ENCODE results near the gene ACBD6.

DNA sequence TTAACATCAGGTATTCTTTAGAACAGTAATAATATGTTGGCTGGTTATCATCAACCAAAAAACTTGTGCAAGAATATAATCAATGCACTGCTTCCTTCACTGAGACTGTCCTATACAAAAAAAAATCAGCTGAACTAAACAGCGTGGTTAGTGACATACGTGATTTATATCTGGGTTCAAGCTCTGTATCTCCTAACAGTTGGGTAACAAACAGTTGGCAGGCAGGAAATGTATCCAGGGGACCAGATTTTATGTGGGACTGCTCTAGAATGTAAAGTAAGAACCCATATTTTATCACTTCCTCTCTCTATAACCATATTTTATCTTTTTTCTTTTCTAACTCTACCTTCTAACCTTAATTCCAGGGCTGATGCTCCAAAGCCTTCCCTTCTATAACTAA lies 8.0 kb downstream of the ACBD6 start:
- TF ChIP-seq JUNB (IDR thresholded peaks at IDR 0.05; ENCODE audit: unreplicated experiment) (no peak), EZH2 (IDR thresholded peaks at IDR 0.05; ENCODE audit: low read depth, unreplicated experiment) (no peak), POLR2AphosphoS5 (IDR thresholded peaks at IDR 0.05; ENCODE audit: low read depth) (no peak), STAT1 (IDR thresholded peaks at IDR 0.05; ENCODE audit: unreplicated experiment) (no peak), EZH2phosphoT487 (IDR thresholded peaks at IDR 0.05; ENCODE audit: unreplicated experiment) (no peak)
- TF ChIP-seq, protein P1, sequence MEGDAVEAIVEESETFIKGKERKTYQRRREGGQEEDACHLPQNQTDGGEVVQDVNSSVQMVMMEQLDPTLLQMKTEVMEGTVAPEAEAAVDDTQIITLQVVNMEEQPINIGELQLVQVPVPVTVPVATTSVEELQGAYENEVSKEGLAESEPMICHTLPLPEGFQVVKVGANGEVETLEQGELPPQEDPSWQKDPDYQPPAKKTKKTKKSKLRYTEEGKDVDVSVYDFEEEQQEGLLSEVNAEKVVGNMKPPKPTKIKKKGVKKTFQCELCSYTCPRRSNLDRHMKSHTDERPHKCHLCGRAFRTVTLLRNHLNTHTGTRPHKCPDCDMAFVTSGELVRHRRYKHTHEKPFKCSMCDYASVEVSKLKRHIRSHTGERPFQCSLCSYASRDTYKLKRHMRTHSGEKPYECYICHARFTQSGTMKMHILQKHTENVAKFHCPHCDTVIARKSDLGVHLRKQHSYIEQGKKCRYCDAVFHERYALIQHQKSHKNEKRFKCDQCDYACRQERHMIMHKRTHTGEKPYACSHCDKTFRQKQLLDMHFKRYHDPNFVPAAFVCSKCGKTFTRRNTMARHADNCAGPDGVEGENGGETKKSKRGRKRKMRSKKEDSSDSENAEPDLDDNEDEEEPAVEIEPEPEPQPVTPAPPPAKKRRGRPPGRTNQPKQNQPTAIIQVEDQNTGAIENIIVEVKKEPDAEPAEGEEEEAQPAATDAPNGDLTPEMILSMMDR (conservative IDR thresholded peaks at IDR 0.05; ENCODE audit: low read depth in 2 of 2): no peak
- TF ChIP-seq, protein P2, sequence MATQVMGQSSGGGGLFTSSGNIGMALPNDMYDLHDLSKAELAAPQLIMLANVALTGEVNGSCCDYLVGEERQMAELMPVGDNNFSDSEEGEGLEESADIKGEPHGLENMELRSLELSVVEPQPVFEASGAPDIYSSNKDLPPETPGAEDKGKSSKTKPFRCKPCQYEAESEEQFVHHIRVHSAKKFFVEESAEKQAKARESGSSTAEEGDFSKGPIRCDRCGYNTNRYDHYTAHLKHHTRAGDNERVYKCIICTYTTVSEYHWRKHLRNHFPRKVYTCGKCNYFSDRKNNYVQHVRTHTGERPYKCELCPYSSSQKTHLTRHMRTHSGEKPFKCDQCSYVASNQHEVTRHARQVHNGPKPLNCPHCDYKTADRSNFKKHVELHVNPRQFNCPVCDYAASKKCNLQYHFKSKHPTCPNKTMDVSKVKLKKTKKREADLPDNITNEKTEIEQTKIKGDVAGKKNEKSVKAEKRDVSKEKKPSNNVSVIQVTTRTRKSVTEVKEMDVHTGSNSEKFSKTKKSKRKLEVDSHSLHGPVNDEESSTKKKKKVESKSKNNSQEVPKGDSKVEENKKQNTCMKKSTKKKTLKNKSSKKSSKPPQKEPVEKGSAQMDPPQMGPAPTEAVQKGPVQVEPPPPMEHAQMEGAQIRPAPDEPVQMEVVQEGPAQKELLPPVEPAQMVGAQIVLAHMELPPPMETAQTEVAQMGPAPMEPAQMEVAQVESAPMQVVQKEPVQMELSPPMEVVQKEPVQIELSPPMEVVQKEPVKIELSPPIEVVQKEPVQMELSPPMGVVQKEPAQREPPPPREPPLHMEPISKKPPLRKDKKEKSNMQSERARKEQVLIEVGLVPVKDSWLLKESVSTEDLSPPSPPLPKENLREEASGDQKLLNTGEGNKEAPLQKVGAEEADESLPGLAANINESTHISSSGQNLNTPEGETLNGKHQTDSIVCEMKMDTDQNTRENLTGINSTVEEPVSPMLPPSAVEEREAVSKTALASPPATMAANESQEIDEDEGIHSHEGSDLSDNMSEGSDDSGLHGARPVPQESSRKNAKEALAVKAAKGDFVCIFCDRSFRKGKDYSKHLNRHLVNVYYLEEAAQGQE (IDR thresholded peaks at IDR 0.05; ENCODE audit: unreplicated experiment): no peak
- TF ChIP-seq, protein P3, sequence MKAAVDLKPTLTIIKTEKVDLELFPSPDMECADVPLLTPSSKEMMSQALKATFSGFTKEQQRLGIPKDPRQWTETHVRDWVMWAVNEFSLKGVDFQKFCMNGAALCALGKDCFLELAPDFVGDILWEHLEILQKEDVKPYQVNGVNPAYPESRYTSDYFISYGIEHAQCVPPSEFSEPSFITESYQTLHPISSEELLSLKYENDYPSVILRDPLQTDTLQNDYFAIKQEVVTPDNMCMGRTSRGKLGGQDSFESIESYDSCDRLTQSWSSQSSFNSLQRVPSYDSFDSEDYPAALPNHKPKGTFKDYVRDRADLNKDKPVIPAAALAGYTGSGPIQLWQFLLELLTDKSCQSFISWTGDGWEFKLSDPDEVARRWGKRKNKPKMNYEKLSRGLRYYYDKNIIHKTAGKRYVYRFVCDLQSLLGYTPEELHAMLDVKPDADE (IDR thresholded peaks at IDR 0.05): no peak
